GM18951 (cell line): ENCODE measurements around the gene ZFR2.

Experiments
- POLR2A ChIP-seq: IDR thresholded peaks from 4 replicates; pipeline ENCODE4 v1.6.1; 2011; ENCODE audit warnings: mild to moderate bottlenecking; ENCODE audit not compliant: insufficient read length, insufficient read depth; ENCODE audit errors: extremely low read depth
- in situ Hi-C: fragments of 300-500 bp; cut with MboI; formaldehyde crosslinking; loops from one replicate; pipeline ENCODE4 v1.12.0; 2022; ENCODE audit warnings: low sequenced_read_pairs, mixed read lengths, inconsistent platforms; ENCODE audit not compliant: unreplicated experiment

ZFR2 gene

GRCh38 chr19:3780786-3781304 lies 88.0 kb downstream of the ZFR2 start:
- in situ Hi-C loops = no loop called here
- TF ChIP-seq POLR2A = no peak

DNA sequence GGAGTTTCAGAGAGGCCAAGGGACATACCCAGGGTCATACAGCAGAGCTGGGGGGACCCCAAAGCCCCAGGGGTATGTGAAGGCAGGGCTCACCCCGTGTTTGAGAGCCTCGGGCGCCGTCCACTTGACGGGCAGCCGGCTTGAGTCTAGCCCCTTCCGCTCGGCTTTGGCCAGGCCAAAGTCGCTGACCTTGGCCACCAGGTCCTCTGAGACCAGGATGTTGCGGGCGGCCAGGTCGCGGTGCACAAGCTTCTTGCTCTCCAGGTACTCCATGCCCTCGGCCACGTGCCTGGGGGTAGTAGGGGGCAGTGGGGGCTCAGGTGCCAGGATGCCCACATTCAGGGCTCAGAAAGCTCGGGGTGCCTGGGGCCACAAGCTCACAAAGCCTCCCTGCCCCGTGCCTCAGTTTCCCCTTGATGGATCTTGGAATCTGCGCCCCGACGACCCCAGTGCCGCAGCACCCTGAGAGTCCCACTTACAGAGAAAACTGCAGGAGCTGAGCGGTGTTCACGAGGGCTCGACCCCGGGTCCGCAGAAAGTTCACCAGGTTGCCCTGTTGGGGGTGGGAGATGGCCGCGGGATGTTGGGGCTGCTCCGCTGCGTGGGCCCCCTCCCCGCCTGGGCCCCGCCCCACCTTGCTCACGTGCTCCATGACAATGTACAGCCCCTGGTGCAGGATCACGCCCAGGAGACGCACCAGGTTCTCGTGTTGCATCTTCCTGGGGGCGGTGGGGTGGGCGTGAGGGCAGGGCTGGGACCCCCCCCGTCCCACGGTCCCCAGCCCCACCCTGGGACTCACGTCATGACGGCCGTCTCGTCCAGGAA lies 89.7 kb downstream of the ZFR2 start:
- in situ Hi-C loops = no loop called here
- no peak for TF ChIP-seq POLR2A

DNA sequence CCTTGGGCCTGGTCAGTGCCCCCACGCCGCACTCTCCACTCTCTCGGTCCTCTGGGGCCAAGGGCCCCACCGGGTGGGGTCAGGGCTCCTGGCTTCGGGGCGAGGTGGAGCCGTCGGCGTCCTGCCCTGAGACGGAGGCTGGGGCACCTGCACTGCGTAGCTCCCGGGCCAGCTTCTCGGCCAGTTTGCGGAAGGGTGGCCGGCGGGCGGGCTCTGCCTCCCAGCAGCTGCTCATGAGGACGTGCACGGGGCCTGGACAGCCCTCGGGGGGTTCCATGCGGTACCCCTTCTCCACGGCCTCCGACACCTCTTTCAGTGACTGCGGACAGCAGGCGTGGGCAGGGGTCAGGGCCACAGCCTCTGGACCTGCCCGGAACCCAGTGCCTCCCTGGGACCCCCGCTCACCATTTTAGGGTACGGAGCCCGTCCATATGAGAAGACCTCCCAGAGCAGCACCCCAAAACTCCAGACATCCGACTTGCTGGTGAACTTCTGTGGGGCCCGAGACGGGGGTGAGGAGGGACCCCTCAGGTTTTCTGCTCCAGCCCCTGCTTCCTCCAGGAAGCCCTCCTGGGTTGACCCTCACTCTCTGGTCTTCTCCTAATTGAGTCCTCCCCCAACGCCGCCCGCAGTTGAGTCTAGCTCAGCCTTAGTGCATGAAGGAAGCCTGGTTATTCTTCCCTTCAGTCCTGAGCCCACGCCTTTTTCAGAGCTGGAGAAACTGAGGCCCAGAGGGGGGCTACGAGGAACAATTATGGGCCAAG lies 90.6 kb downstream of the ZFR2 start:
- in situ Hi-C loops = no loop called here
- no peak for TF ChIP-seq POLR2A

DNA sequence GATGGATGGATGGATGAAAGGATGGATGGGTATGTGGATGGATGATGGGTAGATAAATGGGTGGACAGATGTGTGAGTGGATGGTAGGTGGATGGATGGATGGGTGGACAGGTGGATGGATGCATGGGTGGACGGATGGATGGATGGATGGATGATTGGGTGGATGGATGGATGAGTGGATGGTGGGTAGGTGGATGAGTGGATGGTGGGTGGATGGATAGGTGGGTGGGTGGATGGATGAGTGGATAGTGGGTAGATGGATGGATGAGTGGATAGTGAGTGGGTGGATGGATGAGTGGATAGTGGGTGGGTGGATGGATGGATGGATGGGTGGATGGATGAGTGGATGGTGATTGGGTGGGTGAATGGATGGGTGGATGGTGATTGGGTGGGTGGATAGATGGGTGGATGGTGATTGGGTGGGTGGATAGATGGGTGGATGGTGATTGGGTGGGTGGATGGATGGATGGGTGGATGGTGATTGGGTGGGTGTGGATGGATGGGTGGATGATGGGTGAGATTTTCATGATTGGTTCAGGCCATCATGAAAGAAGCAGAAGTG lies 92.3 kb downstream of the ZFR2 start:
- no peak for TF ChIP-seq POLR2A
- in situ Hi-C loops = no loop called here

GRCh38 chr19:3775831-3776230 lies 93.0 kb downstream of the ZFR2 start:
- TF ChIP-seq POLR2A = no peak
- in situ Hi-C loops = no loop called here

DNA sequence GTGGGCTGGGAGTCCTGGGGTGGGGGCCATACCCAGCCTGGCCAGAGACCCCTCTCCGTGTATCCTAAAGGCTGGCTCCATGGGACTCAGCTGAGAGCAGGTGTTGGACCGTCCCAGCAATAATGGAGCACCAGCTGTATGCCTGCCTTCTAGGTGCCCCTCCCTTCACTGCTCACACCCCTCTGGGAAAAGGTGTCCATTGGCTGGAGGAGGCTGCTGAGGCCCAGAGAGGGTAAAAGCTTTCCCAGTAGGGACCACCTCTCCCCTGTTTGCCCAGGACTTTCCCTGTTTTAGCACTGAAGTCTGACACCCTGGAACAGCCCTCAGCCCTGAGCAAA lies 93.5 kb downstream of the ZFR2 start:
- in situ Hi-C loops = no loop called here
- no peak for TF ChIP-seq POLR2A

DNA sequence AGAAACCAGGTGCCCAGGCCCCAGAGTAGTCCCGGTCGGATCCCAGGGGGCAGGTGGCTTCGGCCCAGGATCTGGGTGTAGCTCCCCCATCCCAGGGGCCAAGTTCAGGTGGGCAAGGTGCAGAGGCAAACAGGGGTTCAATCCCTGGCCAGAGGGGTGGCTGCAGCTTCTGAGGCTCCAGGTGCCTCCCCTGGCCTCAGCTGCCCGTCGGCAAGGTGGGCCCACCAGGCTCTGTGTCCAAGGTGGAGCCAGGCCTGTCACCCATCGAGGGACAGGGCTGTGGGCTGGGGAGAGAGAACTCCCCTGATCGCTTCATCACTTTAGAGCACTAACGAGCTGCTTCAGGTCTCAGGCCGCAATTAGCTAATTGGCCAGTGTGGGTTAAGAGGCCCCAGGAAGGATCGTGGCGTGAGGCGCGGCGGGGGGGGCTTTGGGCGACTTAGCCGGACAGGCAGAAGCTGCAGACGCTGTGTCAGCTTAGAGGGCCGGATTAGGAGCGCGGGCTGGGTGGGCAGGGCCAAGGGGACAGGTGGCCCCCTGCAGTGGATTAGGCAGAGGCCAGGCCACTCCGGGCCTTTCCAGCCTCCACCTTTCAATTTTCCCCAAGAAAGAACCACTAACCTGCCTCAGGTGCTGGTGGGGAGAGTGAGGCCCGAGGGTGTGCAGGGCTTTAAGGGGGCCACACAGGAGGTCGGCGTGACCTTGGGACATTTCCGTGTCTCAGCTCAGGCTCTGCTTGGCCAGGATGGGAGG lies 94.0 kb downstream of the ZFR2 start:
- in situ Hi-C loops = no loop called here
- no peak for TF ChIP-seq POLR2A

DNA sequence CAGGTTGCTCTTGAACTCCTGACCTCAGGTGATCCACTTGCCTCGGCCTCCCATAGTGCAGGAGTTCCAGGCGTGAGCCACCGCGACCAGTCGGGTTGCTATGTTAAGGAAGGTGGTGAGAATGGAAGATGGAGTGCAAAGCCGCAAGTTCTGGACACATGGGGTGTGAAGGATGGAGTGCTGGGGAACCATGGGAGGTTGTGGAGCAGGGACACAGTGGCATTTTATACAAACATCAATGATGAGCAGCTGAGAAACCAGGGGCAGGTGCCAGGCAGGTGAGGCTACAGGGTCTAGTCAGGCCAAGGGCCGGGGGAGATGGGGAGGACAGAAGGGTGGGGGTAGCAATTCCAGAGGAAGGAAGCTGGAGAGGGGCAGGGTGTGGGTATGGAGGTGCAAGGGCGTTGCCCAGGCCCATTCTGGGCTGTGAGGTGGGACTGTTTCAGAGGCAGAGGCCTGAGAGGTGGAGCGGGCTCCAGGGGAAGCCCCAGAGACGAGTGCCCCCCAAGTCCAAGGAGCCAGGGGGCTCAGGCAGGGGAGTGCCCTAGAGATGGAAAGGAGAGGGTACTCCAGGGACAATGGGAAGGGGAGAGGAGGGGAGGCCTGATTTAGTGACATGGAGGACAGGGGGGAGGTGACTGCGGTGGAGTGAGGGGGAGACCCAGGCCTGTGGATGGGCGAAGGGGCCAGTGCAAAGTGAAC lies 94.9 kb downstream of the ZFR2 start:
- in situ Hi-C loops = no loop called here
- TF ChIP-seq POLR2A = no peak

DNA sequence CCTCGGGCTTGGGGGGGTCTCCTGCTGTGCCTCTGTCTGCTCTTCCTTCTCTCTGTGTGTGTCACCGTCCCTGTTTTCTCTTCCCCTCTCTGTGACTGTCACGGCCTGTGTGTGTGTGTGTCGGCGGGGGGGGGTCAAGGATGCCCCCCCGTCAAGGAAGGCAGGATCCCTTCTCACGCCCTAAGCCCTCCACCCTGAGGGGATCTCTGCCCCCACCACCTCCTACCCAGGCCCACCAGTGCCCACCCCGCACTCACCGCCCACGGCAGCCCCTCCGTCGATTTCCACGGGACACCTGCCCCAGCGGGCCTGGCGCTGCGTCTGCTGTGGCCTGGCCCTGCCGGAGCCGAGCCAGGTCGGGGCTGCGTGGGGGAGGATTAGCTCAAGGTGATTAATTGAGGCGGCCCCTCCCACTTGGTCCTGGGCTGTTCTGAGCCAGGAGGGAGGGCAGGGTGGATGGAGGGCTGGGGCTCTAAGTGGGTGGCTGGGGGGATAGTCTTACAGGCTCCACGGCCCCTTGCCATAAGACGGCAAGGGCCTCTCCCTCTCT lies 96.9 kb downstream of the ZFR2 start, which contains the start of gene RAX2:
RAX2 (minus strand) TSS at position 323 of the 550 bp plus-strand sequence. CDS start 486 bp downstream, outside the sequence.
- in situ Hi-C loops = no loop called here
- TF ChIP-seq POLR2A = no peak

- no peak for TF ChIP-seq POLR2A
- in situ Hi-C loops = no loop called here
Measured at GRCh38 chr19:3771000-3771905, 97.6 kb downstream of the ZFR2 start.
